HS-27A (cell line): Measurements from ENCODE around the gene MED8.
"Not testable (repeated sequence)": the region's sequence is repeated elsewhere in the genome, so short reads cannot be mapped to it uniquely, and the experiment has no call there.

Source experiments
- DNase-seq: peaks from one replicate; pipeline ENCODE4 v3.0.0-alpha.2; 2012; ENCODE audit warnings: low read depth, missing footprints

MED8 gene

DNA sequence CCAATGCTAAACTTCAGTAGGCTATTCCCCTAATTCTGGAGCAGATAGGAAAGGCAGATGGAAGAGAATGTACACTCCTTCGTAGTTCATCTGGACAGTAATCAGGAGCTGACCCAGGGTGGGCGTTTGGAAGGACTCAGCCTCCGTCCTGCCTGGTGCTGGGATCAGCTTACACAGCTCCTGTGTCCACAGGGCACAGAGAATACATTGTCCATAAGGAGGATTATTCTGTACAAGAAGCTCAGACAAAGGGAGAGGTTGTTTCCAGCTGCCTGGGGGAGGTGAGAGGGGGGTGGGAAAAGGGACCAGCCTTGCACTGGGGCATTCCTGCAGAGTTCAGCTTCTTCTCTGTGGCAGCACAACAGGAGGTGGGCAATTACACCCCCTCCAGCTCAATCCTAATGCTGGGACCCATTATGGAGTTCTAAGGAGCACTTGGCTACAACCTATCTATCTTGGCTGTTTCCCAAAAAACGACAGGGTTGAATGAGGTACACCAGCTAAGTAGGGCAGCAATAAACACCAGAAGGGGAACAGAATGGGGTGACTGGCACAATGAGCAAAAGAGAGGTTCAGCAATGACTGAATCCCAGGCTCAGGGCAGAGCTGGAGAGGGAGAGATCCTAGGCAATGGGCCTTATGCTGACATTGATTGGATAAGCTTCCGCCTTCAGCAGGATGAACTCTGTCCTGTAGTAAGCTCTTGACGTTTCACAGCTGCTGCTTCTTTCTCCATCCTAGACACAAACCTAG, 7.4 kb downstream of the MED8 start:
- no peak for DNase-seq

DNA sequence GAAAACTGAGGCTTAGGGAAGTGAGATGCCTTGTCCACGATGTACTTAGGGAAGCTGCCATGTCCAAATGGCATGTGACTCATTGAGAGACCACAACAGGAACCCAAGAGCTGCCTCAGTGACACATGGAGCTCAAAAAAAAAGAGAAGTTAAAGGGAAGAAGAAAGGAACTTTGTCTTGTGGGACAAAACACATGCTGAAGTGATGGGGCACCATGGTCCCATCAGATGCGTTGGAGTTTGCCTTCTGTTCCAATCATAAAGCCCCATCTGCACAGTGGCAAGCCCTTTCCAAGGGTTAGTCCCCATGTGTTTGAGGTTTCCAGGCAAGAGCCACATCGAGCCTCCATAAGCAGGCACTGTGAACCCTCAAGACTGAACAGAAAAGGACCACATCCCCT, 8.0 kb downstream of the MED8 start:
- no peak for DNase-seq

DNA sequence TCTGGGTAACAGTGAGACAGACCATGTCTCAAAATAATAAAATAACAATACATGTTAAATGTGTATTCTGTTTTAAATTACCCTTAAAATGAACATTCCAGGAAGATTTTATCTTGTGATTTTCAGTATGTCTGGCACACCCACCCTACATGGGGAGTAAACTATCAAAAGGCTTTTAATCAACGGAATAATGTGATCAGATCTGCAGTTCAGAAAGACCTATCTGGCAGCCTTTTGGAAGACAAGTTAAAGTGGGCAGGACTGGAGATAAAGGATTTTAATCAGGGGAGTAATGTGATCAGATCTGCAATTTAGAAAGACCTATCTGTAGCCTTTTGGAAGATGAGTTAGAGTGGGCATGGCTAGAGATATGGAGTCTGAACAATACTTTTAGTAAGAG, 10.1 kb downstream of the MED8 start:
- DNase-seq: no peak

DNA sequence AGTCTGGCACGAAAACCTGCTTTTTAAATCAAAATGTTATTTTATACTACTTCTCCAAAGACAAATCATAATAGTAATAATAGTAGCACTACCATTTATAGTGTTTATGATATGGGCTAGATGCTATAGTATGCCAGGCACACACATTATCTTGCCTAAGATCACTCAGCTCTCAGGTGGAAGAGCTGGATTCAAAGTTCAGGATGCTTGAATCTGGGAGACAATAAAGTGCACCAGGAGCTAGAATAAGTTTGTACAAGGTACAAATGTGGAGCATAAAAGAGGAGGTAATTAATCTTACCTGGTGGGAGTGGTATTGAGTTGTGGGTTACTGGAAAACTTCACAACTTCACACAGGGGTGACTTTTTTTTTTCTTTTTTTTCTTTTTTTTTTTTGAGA, 11.8 kb downstream of the MED8 start:
- DNase-seq: no peak

DNA sequence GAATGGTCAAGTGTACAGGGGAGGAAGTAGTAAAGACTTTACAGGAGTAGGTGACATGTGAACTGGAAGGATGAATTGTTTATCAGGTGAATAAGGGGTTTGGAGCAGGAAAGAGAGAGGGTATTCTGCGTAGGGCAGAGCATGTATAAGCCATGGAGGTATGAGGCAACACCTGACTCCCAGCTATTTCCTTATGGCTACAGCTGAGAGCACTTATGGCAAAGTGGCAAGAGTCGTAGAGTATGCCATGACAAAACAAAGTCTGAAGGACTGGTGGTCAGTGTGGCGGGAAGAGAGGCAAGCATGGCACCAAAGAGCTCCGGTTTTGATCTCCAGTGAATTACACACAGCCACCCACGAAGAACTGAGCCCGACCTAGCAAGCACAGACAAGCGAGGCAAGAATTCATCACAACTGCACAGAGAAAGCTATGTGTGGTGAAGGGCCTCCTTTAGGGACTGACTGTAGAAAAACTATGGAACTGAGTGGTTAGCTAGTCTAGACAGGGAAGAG, 12.8 kb downstream of the MED8 start:
- DNase-seq: no peak

DNA sequence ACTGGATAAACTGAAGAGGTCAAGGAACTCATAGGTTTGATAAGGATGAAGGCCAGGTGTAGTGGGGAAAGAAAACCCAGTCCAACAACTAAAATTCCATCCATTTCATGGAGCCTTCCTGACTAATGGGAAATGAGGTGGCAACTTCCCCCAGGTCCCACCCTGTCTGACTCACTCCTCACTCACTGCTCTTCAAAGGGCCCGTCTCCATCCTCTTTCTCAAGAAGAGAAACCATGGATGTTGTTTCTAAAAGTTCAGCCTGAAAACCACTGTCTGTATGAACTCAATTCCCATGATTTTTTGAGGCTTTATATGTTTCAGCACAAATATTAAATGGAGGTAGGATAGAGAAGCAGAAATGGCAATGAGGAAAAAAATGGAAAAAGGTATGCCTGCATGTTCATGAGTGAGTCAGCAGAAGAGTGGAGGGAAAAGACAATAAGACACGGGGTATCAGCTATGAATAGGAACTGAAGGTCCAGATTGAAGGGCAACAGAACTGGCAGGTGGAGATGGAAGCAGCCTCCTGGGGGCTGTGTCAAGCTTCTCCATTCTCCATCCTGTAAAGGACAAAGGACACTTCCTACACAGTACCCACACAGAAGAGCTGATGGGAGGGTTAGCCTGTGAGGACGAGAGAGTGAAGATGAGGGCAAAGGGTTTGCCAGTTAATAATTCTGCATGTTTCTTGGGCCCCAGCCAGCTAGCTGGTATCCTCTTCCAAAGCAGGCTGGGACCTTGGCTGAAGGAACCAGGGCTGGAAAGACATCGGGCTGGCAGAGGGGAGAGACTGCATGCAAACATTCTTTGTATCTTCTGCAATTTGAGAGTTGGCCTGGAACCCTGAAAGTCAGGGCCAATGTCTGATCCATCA, 16.3 kb downstream of the MED8 start:
- DNase-seq: peak; percentile 86

DNA sequence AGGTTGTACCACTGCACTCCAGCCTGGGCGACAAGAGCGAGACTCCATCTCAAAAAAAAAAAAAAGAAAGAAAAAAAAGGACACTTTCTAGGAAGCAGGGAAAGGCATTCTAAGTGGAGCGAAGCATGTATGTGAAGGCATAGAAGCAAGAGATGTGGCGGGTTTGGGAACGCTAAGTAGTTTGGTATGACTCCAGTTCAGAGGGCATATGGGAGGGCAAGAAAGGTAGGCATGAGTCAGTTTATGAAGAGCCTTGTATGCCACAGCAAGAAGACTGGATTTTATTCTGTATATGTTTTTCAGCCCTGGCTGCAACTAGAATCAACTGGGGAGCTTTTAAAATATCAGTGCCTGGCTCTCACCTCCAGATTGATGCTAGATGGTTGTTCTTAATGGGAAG, 17.4 kb downstream of the MED8 start:
- DNase-seq: no peak

DNA sequence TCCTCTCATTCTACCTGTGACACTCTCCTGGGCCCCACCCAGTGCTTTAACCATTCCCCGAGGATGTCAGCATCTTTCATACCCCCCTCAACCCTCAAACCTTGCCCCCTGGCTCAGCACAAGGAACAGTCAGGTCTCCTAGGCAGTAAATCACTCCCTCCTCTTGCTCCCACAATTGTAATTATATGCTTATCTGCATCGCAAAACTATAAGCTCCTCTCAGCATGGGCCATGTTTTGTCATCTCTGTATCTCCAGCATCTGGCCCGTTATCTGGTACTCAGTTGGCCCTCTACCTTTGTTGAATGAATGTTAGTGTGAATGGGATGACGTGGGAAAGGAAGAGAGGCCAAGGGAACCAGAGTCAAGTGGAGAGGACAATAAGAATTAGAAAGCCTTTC, 19.0 kb downstream of the MED8 start:
- DNase-seq: no peak

DNA sequence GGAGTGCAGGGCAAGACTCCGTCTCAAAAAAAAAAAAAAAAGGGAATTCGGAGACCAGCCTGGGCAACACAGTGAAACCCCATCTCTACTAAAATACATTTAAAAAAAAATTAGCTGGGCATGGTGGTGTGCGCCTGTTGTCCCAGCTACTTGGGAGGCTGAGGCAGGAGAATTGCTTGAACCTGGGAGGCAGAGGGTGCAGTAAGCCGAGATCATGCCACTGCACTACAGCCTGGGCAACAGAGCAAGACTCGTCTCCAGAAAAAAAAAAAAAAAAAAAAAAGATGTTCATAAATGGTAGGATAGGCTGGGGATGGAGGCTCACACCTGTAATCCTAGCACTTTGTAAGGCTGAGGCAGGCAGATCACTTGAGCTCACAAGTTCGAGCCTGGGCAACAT, 19.8 kb downstream of the MED8 start:
- DNase-seq: not testable (repeated sequence)

DNA sequence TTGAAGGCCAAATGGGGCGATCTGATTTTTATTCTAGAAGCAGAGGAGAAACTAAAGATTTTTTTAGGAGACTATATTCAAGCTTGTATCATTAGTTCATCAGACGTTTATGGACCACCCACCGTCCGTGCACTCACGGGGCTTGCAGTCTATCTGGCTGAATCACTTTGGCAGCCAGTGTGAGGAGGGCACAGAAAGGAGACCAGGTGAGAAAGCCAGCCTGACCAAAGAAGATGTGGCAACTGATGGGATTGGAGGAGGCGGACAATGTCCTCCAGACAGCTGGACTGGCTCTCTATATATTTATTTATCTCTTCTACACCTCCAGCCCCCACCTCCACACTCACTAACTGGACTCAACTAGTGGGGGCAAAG, 21.0 kb downstream of the MED8 start:
- no peak for DNase-seq

DNA sequence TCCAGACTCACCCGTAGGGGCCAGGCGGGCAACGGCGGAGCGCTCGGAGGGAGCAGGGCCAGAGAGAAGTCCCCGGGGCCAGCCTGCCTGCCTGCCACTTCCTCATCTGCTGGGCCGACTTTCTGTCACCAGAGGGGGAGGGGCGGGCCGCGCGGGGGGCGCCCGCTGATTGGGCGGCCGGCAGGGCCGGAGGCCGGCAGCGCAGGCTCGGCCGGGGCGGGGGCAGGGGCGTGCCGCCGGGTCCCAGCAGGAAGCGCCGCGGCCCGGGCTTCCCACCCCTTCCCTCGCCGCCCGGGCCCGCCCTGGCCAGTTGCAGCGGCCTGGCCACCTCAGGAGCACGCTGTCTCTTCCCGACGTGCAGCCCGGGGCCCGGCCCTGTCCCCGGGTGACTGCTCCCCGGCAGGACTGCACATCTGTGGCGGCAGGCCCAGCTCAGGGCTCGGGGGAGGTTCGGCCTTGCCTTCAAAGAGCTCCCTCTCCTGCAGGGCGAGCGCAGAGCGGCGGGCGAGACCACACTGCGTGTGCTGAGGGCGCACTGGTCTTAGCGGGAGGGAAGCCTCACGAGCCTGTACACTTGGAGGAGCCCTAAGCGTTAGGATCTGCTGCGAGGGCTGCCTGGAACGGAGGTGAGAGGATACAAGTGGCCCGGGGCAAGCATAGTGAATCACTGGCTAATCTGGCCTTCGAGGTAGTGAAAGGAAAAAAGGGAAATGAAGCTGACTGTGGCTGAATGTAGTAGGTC, 21.5 kb downstream of the MED8 start, which contains the start of gene ELOVL1:
Gene ELOVL1 (minus strand): TSS at position 108 of the 742 bp plus-strand sequence. CDS start 2,402 bp downstream, outside the sequence.
- DNase-seq: peak; percentile 68

DNA sequence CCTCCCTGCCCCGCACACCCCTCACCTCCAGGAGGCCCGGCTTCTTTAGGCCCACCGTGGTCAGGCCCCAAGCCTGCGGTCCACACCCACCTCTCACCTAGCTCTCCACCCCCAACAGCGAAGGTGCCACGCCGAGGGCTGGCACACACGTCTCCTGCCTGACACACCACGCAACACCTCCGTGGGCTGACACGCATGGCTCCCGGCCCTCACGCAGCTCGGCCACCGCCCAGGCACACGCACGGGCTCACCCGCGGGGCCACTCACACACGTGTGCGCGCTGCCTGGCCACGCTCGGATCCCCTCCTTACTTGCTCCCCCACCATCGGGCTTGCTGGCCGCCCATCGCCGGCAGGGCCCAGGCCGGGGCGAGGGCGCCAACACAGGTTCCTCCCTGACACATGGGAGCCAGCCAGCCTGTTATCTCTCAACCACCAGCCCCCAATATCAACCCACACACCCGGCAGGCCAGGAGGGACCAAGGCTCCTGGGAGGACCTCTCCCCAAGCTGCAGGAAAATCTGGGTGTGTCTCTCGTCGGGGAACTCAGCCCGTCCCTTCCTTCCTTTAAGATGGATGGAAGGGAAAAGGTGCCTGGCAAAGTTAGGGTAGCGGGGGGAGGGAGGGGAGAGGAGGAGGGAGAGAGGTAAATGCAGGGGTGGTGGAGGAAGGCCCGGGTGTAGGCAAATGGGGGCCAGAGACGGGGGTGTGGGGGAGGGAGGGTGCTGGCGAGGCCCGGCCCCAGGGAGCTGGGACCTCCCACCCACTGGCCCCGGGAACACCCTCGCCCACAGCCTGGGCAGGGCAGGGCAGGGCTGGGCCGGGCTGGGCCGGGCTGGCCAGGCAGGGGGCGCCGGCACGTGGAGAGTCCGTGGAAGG, 22.3 kb downstream of the MED8 start:
- DNase-seq: no peak

DNA sequence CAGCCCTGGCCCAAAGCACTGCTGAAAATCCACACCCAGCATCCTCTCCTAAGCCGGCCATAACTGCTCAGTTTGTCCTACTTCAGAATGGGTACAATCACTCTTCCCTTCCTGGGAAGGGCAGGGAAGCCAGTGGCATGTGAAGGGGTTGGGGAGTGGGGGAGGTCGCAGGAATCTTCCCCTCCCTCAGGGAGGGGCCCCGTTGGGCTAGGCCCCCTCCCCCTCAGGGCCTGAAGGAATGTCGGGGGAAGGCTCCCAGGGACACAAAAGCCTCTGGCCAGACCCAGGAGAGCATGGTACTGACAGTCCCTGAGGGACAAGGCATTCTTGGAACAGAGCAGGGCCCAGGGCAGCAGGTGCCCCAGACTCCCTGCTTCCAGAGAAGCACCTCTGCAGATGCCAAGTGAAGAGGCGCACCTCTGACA, 23.0 kb downstream of the MED8 start:
- no peak for DNase-seq

DNA sequence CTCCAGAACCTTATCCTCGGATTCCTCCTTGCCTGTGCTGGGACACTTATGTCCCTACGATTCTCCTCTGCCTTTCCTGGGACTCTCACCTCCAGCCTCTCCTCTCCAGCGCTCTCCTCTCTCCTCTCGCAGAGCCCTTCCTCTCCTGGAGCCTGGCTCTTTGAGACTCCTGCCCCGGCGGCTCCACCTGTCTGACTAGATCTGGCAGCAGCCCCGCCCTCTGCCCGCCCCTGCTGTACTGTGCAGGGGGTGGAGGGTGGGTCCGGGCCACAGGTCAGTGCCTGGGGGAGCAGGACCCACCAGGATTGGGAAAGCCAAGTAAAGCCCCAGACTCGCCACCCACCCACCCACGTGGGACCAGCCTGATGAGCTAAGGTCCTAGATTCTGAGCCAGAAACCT, 23.4 kb downstream of the MED8 start:
- no peak for DNase-seq

DNA sequence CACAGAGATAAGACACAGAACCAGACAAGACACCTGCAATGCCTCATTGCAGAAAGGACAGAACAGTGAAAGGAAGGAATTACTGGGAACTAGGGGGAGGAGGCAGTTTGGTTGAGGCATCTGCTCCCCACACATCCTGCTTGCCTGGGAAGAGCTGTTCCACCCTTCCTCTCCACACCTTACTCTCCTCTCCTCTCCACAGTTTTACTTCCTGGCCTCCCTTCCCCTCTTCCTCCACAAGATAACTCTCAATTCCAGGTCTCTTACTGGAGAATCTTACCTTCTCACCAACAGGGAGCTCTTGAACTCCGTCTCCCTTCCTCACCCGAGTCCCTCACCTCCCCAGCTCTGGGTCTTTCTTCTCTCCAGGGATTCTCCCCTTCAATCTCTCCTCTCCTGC, 23.9 kb downstream of the MED8 start:
- DNase-seq: no peak

DNA sequence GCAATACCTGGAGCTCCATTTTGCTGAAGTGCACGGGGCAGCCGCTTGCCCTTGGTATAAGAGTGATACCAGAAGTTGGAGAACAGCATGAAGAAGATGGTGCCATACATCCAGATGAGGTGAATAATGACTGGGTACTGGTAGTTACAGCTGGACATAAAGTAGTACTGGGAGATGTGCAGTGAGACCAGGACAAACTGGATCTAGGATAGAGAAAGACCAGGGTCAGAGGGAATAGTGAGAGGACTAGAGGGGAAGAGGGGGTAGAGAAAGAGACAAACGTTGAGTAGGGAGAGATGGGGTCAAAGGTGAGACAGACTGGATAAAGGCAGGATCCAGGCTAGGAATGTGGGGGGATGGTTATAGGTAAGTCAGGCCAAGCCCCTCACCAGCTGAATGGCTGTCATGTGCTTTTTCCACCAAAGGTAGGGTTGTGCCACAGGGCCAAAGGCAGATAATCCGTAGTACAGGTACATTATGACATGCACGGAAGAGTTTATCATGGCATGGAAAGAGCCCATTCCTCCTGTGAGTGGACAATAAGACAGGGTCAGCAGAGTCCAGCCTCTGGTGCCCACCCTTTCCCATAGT, 25.6 kb downstream of the MED8 start:
- DNase-seq: no peak

DNA sequence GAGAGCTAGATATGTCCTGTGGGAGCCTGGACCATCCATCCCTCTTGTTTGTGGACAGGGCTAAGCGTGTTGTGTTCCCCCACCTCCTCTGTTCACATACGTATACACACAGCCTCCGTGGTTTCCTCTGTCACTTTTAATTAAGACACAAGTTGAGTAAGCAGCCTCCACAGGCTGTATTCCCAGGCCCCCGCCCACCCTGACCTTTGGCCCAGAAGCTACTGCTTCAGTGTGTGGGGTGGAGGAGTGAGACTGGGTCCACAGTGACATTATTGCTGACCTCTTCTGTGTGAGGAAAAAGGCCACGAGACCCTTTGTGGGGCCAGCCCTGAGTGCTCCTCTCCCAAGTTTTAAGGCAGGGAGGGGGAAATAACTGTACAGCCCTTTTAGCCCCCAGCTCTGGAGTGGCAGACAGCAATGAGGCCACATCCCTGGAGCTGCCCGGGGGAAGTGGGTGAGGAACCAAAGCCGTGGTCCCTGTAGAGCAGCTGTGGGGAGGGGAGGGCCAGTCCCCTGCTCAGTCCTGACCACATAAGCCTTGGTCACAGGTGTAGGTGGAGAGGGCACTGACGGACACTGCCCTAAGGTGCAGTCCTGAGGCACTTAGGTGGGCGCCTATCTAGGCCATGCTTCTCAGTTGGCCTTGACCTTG, 26.2 kb downstream of the MED8 start:
- DNase-seq: no peak

DNA sequence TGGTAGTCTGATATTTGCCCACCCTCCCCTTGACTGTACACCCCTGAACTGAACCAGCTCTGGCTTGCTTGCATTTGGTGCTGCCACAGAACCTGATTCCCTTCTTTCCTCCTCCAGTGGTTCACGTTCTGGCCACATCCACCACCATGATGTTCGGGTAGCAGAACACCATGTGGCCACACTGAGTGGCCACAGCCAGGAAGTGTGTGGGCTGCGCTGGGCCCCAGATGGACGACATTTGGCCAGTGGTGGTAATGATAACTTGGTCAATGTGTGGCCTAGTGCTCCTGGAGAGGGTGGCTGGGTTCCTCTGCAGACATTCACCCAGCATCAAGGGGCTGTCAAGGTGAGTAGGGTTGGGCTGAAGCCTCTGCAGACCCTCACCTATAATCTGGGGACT, 29.0 kb downstream of the MED8 start:
- no peak for DNase-seq

DNA sequence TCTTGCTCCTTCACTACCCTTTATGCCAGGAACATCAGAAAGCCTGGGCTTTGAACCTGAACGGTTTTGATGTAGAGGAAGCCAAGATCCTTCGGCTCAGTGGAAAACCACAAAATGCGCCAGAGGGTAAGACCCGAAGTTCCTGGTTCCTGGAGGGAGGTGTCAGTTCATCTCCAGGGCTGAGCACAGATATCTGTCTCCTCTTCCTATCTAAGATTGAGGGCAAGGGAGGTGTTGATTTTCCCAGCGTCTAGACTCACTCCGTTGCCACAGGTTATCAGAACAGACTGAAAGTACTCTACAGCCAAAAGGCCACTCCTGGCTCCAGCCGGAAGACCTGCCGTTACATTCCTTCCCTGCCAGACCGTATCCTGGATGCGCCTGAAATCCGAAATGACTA, 29.9 kb downstream of the MED8 start:
- DNase-seq: no peak
